Suprapubic skin (tissue), 4 donors: ENCODE results near the gene OR4D11. TPM values are rescaled to one million over a fixed set of nuclear protein-coding genes. Genes with fewer than 3 reads are reported as not detected.

ENCODE experiments used
- DNase-seq, 2 donors: peaks; one replicate each; pipeline ENCODE4 v3.0.0-alpha.2; 2019; ENCODE audit warnings: low spot score in 2 of 2
- H3K27ac ChIP-seq: fragments of 200-600 bp; sonication (generic); one replicate; pipeline ENCODE4 v1.5.1; 2019
- H3K27me3 ChIP-seq: fragments of 200-600 bp; sonication (generic); one replicate; pipeline ENCODE4 v1.5.1; 2019
- H3K36me3 ChIP-seq: fragments of 200-600 bp; sonication (generic); one replicate; pipeline ENCODE4 v1.5.1; 2019
- H3K4me1 ChIP-seq: fragments of 200-600 bp; sonication (generic); one replicate; pipeline ENCODE4 v1.5.1; 2019
- H3K4me3 ChIP-seq: fragments of 200-600 bp; sonication (generic); one replicate; pipeline ENCODE4 v1.5.1; 2019; ENCODE audit warnings: mild to moderate bottlenecking
- H3K9me3 ChIP-seq: fragments of 200-600 bp; sonication (generic); one replicate; pipeline ENCODE4 v1.5.1; 2019
- CTCF ChIP-seq, 2 donors: fragments of 200-600 bp in 1 of 2; fragments of 450-650 bp in 1 of 2; sonication (generic) in 1 of 2; IDR thresholded peaks; one replicate each; pipeline ENCODE4 v1.5.1; 2016 to 2019; ENCODE audit warnings: antibody characterized with exemption in 2 of 2, mild to moderate bottlenecking in 1 of 2, moderate library complexity in 1 of 2
- EP300 ChIP-seq: sonication (generic); formaldehyde crosslinking; IDR thresholded peaks from one replicate; pipeline ENCODE4 v1.6.1; 2017; ENCODE audit warnings: antibody characterized with exemption
- POLR2A ChIP-seq, 2 donors: fragments of 450-650 bp; IDR thresholded peaks; one replicate each; pipeline ENCODE4 v1.6.1; 2017; ENCODE audit warnings: antibody characterized with exemption in 2 of 2, mild to moderate bottlenecking in 2 of 2, moderate library complexity in 2 of 2
- POLR2AphosphoS5 ChIP-seq, 3 donors: sonication (generic); formaldehyde crosslinking; IDR thresholded peaks; one replicate each; pipeline ENCODE4 v1.6.1; 2017; ENCODE audit warnings: antibody characterized with exemption in 3 of 3
- WGBS: methylation state at CpG from one replicate; pipeline ENCODE4 v1.1.5; 2018; 5-methylcytosine and 5-hydroxymethylcytosine counted together
- total RNA-seq, 4 donors: library from RNA; depleted of rRNA; stranded (reverse); fragments of >200 nt; gene quantifications; one replicate each; pipeline ENCODE4 v1.1.0, GENCODE V29; 2016

Gene OR4D11
- total RNA-seq, 4 donors from 2014 or later: not detected

- WGBS: 95% methylated on average over 21 of the region's 21 CpGs
- no peaks in the 10 kb centered on the region for H3K9me3 ChIP-seq
- H3K27ac ChIP-seq: no peak overlapping the region
- no peaks in the 10 kb centered on the region for H3K36me3 ChIP-seq
- H3K27me3 ChIP-seq: no peaks in the 10 kb centered on the region
- no peak overlapping the region for H3K4me3 ChIP-seq
- H3K4me1 ChIP-seq: peaks cover 39% of the 10 kb centered on the region
- DNase-seq: no peak
- TF ChIP-seq POLR2A (IDR thresholded peaks at IDR 0.05) (no peak), POLR2AphosphoS5 (IDR thresholded peaks at IDR 0.05) (no peak), CTCF (IDR thresholded peaks at IDR 0.05) (no peak), EP300 (no peak)
Observed at GRCh38 chr11:59553323-59553722, 49.9 kb downstream of the OR4D11 start.

Other genes starting within 250 kb of the OR4D11 start
- gene OR5AN1, start 144.7 kb upstream of the OR4D11 start, total RNA-seq: not detected
- under 1 TPM in 1 of 4 donors, not detected in 3; 0.16 TPM for gene OR5A2, start 77.2 kb upstream of the OR4D11 start, total RNA-seq
- under 1 TPM in 1 of 4 donors, not detected in 3; 0.04 TPM for gene OR5A1, start 67.1 kb upstream of the OR4D11 start, total RNA-seq
- not detected for gene OR4D6, start 46.6 kb upstream of the OR4D11 start, total RNA-seq
- not detected for gene OR4D10, start 30.3 kb upstream of the OR4D11 start, total RNA-seq
- gene OR4D9, start 8.0 kb downstream of the OR4D11 start, total RNA-seq: not detected
- gene OSBP, start 112.2 kb downstream of the OR4D11 start, total RNA-seq: 10 to 100 TPM; 37.2 to 71.5 (median 49.6) TPM
- gene PATL1, start 165.5 kb downstream of the OR4D11 start, total RNA-seq: 10 to 100 TPM; 14.3 to 23.2 (median 19.2) TPM
- gene OR10V1, start 210.3 kb downstream of the OR4D11 start, total RNA-seq: not detected